Measurements from ENCODE around the gene SPRYD7. TPM values are rescaled to one million over a fixed set of nuclear protein-coding genes. Genes with fewer than 3 reads are reported as not detected.

The SPRYD7 gene
- total and polyA plus RNA-seq, 9 donors = 3.7 to 11.6 (median 6.8) TPM

DNA sequence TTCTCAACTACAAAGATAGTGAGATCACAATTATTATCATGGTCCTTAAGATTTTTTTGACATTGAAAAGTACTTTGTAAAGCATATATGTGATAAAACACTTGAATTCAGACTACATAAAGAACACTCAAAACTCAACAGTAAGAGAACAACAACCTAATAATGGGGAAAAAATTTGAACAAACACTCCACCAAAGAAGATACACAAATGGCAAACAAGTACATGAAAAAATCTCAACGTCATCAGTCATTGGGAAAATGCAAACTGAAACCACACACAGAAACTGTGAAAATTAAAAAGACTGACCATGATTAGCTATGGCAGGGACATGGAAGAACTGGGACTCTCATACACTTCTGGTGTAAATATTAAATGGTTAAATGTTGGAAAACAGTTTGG, 70.9 kb downstream of the SPRYD7 start:
- Histone ChIP-seq H3K4me1 (ENCODE audit: insufficient read depth) (no peaks in the 10 kb centered on the region), H3K9me3 (no peaks in the 10 kb centered on the region), H3K4me3 (no peak overlapping the region), H3K27me3 (no peaks in the 10 kb centered on the region), H3K27ac (no peak overlapping the region), H3K36me3 (no peaks in the 10 kb centered on the region)
- DNase-seq = no peak
- 24 to 74% (median 61%) methylated on average over 1 of the region's 1 CpG for WGBS, 3 donors
- TF ChIP-seq, protein P1, sequence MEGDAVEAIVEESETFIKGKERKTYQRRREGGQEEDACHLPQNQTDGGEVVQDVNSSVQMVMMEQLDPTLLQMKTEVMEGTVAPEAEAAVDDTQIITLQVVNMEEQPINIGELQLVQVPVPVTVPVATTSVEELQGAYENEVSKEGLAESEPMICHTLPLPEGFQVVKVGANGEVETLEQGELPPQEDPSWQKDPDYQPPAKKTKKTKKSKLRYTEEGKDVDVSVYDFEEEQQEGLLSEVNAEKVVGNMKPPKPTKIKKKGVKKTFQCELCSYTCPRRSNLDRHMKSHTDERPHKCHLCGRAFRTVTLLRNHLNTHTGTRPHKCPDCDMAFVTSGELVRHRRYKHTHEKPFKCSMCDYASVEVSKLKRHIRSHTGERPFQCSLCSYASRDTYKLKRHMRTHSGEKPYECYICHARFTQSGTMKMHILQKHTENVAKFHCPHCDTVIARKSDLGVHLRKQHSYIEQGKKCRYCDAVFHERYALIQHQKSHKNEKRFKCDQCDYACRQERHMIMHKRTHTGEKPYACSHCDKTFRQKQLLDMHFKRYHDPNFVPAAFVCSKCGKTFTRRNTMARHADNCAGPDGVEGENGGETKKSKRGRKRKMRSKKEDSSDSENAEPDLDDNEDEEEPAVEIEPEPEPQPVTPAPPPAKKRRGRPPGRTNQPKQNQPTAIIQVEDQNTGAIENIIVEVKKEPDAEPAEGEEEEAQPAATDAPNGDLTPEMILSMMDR (IDR thresholded peaks at IDR 0.05) = no peak
- TF ChIP-seq EP300 (IDR thresholded peaks at IDR 0.05) (no peak), POLR2A (IDR thresholded peaks at IDR 0.05) (no peak)
- intact Hi-C loops (cut with DNase I) = no loop called here

DNA sequence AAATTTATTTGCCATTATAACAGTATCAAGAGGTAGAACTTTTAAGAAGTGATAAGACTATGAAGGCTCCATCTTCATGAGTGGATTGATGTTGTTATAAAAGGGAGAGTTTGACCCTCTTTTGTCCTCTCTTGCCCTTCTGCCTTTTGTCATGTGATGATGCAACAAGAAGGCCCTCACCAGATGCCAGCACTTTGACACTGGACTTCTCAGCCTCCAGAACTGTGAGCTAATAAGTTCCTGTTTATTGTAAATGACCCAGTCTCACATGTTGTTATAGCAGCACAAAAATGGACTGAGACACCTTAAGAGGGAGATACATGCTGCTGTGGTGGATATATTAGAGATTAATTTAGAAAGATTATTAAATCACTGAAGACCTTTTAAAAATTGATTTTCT, 71.6 kb downstream of the SPRYD7 start:
- TF ChIP-seq EP300 (IDR thresholded peaks at IDR 0.05) = no peak
- TF ChIP-seq POLR2A (IDR thresholded peaks at IDR 0.05) = no peak
- TF ChIP-seq, protein P1 (IDR thresholded peaks at IDR 0.05) = no peak
- intact Hi-C loops (cut with DNase I) = no loop called here
- Histone ChIP-seq H3K4me3 (no peak overlapping the region), H3K27me3 (no peaks in the 10 kb centered on the region), H3K4me1 (ENCODE audit: insufficient read depth) (no peaks in the 10 kb centered on the region), H3K27ac (no peak overlapping the region), H3K36me3 (no peaks in the 10 kb centered on the region), H3K9me3 (no peaks in the 10 kb centered on the region)
- no peak for DNase-seq

Small RNA genes within 50 kb of the gene (small RNA-seq; reads per million reads assigned to genes)
- not detected for gene RNY4P30
- 0.55 reads per million, percentile 20 among the genes with 10 or more reads in this experiment for gene RNY4P9

Other genes starting within 250 kb of the SPRYD7 start
- 100 to 1,000 TPM in 1 of 7 donors, 10 to 100 TPM in 6; 48.7 to 112 (median 60.2) TPM for gene EBPL, start 244.9 kb downstream of the SPRYD7 start, total RNA-seq
- 10 to 100 TPM; 70.0 to 98.6 TPM for gene EBPL, start 244.9 kb downstream of the SPRYD7 start, polyA plus RNA-seq
- 10 to 100 TPM; 10.8 to 30.9 (median 23.9) TPM for gene KPNA3, start 143.7 kb downstream of the SPRYD7 start, total RNA-seq
- 10 to 100 TPM in 1 of 2 donors, 1 to 10 TPM in 1; 9.1 to 17.5 TPM for gene KPNA3, start 143.7 kb downstream of the SPRYD7 start, polyA plus RNA-seq
- 10 to 100 TPM; 14.5 to 27.9 (median 25.5) TPM for gene TRIM13, start 60.7 kb upstream of the SPRYD7 start, total RNA-seq
- gene TRIM13, start 60.7 kb upstream of the SPRYD7 start, polyA plus RNA-seq = 10 to 100 TPM; 20.1 to 23.6 TPM
- gene KCNRG, start 79.1 kb upstream of the SPRYD7 start, total RNA-seq = 1 to 10 TPM in 4 of 7 donors, under 1 TPM in 3; 0.23 to 7.9 (median 1.1) TPM
- under 1 TPM; 0.42 to 0.46 TPM for gene KCNRG, start 79.1 kb upstream of the SPRYD7 start, polyA plus RNA-seq